ENCODE results near the gene YIPF5.

GRCh38 chr5:144177548-144177947, 7.1 kb upstream of the YIPF5 start:
- TF ChIP-seq CTCF (IDR thresholded peaks at IDR 0.05 in 4 of 5, conservative IDR thresholded peaks at IDR 0.05 in 1 of 5) (no peak), POLR2A (IDR thresholded peaks at IDR 0.05) (no peak)
